ENCODE measurements around the gene NDUFB10. TPM values are rescaled to one million over a fixed set of nuclear protein-coding genes. Genes with fewer than 3 reads are reported as not detected.
"Not testable (repeated sequence)": the region's sequence is repeated elsewhere in the genome, so short reads cannot be mapped to it uniquely, and the experiment has no call there.

The NDUFB10 gene
- total RNA-seq (2014; rRNA removed; shearing (Covaris generic); ENCODE audit: low replicate concordance): 527 and 683 TPM in 2 replicates

DNA sequence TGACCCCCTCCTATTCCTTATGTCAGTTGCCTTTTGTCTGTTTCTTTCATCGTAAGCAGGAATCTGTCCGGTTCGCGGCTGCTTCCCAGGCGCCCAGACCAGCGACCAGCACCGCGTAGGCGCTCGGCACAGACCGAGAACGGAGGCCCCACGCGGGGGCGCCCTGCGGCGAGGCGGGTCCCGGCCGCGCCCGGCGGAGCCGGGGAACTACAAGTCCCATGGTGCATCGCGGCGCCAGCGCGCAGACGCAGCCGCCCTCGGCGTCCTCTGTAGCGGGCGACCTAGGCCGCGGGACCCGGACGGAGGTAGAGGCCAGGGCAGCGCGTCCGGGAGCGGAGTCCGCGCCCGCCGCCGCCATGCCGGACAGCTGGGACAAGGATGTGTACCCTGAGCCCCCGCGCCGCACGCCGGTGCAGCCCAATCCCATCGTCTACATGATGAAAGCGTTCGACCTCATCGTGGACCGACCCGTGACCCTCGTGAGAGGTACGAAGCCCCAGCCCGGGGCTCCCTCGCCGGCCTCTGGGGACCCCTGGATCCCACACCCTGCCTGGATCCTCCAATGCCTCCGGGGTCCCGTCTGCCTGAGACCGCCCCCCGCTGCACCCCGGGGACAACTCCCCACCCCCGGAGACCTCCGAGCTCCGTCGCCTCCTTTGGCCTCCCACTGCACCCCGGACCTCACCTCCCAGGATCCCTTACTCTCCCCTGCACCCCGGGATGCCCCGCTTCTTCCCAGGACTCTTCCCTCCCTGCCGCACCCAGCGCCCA, at the start of gene NDUFB10:
Gene NDUFB10 (plus strand): TSS at position 270 of the 771 bp plus-strand sequence. CDS start 87 bp downstream, at position 357.
- in situ Hi-C loops (cut with HindIII; ENCODE audit: low pct_unique_long_range_greater_than_20kb, low sequenced_read_pairs): loop anchor here (10.0 kb wide), 1 partner anchor 95 kb away; no protein-coding TSS in a partner anchor
- DNase-seq (ENCODE audit: low read depth): peak; percentile 86

DNA sequence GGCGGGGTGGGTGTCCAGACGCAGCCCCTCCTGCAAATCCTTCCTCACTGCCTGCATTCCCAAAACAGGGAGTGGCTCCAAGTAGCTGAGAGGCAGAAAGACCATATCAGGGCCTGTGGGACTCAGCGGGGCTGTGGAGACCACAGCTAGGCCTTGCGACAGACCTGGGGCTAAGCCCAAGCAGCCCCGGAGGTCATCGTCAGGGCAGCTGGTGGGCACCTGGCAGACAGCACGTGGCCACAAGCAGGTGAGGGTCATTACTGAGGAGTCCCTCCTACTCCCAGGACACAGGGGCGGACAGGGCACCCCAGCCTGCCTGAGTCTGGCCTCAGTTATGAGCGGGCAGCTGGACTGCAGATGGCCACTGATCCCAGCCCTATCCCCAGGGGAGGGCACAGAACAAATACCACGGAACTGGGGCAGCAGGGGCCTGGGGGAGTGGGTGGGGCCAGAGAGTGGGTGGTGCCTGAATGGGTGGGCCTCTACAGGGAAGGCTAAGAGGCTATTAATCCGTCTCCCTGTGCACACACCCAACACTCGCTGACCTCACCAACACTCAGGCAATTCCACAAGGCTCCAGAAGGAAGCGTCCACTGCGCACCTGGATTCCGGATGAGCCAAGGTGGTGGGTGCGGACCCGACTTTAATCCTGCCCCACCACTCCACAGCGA, 49.6 kb upstream of the NDUFB10 start:
- in situ Hi-C loops (cut with HindIII; ENCODE audit: low pct_unique_long_range_greater_than_20kb, low sequenced_read_pairs): no loop called here
- no peak for DNase-seq (ENCODE audit: low read depth)

DNA sequence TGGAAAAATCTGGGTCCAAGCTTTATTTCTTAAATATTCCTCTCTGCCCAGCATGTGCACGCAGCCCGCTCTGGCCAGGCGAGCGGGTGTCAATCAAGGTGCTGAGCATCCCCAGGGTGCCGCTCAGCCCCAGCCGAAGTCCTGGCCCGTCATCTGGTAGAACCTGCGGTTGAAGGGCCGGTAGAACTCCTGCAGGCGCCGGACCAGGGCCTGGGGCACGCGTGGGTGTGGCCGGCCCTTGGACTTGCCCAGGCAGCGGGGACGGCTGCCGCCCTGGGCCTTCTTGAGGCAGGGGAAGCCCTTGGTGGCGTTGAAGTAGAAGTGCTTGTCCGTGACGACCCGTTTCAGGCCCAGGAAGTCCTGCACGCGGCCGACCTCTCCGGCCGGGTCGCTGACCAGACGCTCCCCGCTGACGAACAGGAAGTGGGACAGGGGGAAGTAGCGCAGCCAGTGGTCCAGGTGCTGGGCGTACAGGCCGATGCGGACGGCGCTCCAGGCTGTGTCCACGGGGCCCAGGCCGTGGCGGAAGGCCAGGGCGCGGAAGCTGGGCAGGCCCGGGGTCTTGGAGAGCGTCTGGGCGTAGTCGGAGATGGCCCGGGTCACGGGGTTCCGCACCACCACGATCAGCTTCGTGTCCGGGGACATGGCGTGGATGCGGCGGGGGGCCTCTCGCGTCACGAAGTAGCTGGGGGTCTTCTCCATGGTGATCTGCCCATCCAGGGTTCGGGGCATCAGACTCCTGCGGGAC, 47.7 kb upstream of the NDUFB10 start:
- in situ Hi-C loops (cut with HindIII; ENCODE audit: low pct_unique_long_range_greater_than_20kb, low sequenced_read_pairs): no loop called here
- no peak for DNase-seq (ENCODE audit: low read depth)

DNA sequence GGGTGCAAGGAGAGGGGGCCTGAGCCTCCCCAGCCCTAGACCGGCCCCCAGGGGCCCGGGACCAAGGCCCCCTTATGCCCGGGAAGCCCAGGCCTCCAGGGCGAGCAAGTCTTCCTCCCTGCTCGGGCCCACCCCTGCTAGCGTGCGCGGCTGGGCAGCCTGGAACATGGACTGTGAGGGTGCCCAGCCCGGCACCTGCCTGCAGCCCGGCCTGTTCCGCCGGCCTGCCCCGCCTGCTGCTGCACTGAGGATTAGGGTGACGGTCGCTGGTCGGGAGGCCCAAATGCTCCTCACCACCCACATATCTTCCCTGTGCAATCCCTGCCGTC, 47.2 kb upstream of the NDUFB10 start:
- in situ Hi-C loops (cut with HindIII; ENCODE audit: low pct_unique_long_range_greater_than_20kb, low sequenced_read_pairs): no loop called here
- no peak for DNase-seq (ENCODE audit: low read depth)

DNA sequence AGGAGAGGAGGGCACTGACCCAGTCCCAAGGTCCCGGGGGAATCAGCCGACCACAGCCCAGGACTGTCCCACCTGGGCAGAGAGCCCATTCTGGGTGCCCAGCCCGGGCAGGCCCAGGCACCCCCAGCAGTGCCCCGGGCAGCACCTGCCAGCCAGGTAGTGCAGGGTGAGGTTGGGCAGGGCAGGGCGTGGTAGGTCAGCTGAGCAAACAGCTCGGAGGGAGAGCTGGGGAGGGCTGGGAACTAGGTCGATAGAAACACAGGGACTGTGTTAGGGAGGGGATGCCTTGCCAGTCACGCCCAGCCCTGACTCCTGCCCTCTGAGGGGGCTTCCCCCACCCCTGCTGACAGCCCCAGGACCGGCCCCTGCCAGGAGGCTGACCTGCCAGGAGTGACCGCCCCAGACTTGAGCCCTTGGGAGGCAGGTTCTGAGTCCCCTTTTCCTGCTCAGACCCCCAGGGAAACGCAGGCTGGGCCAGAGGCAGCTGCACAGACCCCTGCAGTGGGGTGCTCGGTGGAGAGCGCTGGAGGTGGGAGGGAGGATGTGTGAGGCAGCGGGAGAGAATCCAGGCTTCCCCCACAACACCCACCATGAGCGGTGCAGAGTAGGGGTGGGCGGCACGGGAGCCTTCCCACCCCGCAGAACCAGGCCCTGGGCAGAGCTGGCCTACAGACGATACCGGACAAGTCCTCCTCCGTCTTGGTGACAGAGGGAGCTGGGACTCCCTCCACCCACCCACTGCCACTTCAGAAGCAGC, 45.8 kb upstream of the NDUFB10 start:
- in situ Hi-C loops (cut with HindIII; ENCODE audit: low pct_unique_long_range_greater_than_20kb, low sequenced_read_pairs): no loop called here
- DNase-seq (ENCODE audit: low read depth): no peak

DNA sequence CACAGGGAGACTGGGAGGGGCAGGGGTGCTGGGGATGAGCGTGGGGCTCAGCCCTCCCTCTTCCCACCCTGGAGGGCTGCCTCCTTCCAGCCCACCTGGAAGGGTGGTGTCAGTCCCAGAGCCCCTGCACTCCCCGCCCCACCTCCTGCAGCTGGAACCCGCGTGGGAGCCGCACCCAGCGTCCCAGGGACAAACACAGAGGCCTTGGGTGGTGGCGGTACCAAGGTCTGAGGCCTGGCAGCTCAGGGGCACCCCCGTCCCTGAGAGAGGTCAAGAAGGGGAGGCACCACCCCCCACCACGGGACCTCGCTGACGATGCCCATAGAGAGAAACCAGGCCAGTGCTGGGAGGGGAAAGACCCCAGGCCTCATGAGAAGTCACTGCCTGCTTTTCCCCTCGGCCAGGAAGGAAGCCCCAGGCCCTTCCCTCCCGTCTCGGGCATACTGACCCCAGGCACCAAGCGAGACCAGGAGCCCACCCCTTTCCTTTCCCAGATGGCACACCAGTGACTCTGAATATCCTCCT, 45.2 kb upstream of the NDUFB10 start:
- in situ Hi-C loops (cut with HindIII; ENCODE audit: low pct_unique_long_range_greater_than_20kb, low sequenced_read_pairs): no loop called here
- DNase-seq (ENCODE audit: low read depth): no peak

DNA sequence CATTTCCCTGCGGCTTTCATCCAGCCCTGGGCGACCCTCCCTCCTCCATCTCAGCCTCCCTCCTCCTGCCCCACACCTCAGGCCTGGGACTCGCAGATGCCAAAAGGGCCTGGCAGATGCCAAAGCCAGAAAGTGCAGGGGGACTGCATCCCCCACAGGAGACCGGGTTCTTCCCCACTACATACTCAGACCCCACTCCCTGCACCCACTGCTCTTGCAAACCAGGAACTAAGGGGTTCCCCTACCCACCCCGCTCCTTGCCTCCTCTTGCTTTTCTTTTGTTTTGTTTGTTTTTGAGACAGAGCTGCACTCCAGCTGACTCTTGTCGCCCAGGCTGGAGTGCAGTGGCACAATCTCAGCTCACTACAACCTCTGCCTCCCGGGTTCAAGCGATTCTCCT, 44.4 kb upstream of the NDUFB10 start:
- no peak for DNase-seq (ENCODE audit: low read depth)
- in situ Hi-C loops (cut with HindIII; ENCODE audit: low pct_unique_long_range_greater_than_20kb, low sequenced_read_pairs): no loop called here

DNA sequence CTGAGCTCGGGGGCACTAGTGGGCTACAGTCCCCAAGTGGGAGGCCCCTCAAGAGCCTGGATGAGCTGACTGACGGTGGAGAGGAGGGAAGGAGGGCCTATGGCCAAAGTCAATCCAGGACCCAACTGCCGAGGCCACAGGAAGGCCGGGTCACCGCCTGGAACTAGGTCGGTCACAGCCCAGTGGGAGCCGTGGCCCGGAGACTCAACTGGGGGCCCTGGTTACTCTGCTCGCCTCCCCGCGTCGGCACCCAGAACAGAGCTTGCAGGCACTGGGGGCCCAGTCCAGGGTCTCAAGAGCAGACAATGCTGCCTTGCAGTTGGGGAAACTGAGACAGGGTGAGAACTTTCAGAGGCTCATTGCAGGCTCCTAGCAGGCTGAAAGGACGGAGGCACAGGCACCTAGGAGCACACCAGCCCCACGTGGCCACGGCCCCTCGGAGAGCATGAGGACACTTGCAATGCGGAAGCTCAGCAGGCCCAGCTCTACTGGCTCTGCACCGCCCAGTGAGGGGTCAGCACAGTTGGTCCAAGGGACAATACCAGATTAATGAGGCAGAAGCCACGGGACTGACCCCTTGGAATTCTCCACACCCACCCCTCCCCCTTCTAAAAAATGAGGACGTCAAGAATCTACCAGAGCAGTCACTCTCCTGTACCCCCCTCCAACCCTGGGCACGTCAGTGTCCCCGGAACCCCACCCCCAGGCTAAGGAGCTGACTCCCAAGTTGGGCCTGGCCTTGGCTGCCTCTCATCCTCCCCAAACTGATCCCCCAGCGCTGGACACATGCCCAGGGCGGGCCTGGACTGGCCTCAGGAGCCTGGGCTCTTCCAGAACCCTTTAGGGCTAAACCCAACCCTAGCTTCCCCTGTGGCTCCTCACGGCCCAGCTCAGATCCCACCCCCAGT, 43.4 kb upstream of the NDUFB10 start:
- no peak for DNase-seq (ENCODE audit: low read depth)
- in situ Hi-C loops (cut with HindIII; ENCODE audit: low pct_unique_long_range_greater_than_20kb, low sequenced_read_pairs): no loop called here

DNA sequence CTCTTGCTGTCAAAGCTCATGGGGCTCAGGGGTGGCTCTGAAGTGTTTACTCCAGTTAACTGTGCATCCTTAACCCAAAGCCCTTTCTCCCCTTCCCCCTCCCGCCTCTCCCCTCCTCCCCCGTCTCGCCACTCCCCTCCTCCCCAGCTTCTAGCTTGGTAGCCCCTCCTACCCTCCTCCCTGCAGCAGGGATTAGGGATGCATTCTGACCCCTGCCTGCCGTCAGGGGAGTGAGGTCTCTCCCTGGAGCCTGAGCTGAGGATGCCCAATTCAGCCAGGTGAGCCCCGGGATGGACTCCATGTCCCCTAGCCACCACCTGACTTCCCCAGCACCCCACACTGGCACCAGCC, 42.7 kb upstream of the NDUFB10 start:
- in situ Hi-C loops (cut with HindIII; ENCODE audit: low pct_unique_long_range_greater_than_20kb, low sequenced_read_pairs): no loop called here
- DNase-seq (ENCODE audit: low read depth): no peak

DNA sequence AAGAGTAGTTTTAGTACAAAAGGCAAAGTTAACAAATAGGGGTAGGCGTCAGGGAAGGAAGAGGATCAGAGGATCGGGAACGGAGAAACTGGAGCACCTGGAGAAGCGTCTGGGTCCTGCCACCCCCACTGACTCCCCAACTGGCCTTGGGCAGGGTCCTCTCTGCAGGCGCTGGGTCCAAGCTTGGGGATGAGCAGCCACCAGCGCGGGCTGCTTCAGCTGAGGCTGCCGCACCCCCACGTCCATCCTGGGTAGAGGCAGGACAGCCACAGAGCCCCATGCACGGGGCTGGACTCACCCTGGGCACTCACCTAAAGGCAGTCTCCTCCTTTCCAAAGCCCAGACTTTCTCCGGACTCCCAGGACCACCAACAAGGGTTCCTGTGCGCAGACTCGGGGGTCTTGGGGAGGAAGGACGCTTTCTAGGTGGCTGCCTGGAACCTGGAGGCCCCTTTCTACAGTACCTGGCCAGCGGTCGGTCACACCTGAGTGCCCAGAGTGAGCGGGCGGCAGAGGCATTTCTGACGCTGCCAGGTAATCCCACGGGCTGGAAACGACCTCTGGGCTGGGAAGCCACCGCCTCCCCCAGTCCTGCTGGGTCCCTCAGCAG, 42.2 kb upstream of the NDUFB10 start:
- no peak for DNase-seq (ENCODE audit: low read depth)
- in situ Hi-C loops (cut with HindIII; ENCODE audit: low pct_unique_long_range_greater_than_20kb, low sequenced_read_pairs): no loop called here

DNA sequence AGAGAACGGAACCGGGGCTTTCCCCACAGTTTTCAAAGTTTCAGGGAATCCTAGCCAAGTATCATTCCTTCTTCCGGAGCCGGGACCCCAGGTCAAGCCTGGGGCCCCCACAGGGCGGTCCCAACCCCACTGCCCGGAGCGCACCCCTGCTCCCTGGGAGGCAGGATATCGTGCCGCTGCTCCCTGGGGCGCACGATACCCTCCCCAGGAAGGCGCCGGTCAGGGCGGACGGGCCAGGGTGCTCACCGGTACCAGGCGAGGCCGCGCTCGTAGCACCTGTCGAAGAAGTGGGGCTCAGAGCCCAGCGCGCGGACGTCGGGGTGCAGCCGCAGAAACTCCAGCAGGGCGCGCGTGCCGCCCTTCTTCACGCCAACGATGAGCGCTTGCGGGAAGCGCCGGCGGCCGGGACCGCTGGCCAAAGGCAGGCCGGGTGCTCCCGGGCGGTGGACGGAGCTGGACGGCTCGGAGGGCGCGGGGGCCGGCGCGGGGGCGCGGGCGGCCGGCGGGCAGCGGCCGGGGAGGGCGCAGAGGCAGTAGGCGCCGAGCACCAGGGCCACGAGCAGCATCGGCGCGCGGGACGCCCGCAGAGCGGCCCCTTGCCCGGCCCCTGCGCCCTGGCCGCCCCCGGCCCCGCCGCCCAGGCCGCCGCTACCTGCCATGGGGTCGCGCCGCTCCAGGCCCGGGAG, 41.5 kb upstream of the NDUFB10 start:
- in situ Hi-C loops (cut with HindIII; ENCODE audit: low pct_unique_long_range_greater_than_20kb, low sequenced_read_pairs): no loop called here
- no peak for DNase-seq (ENCODE audit: low read depth)

DNA sequence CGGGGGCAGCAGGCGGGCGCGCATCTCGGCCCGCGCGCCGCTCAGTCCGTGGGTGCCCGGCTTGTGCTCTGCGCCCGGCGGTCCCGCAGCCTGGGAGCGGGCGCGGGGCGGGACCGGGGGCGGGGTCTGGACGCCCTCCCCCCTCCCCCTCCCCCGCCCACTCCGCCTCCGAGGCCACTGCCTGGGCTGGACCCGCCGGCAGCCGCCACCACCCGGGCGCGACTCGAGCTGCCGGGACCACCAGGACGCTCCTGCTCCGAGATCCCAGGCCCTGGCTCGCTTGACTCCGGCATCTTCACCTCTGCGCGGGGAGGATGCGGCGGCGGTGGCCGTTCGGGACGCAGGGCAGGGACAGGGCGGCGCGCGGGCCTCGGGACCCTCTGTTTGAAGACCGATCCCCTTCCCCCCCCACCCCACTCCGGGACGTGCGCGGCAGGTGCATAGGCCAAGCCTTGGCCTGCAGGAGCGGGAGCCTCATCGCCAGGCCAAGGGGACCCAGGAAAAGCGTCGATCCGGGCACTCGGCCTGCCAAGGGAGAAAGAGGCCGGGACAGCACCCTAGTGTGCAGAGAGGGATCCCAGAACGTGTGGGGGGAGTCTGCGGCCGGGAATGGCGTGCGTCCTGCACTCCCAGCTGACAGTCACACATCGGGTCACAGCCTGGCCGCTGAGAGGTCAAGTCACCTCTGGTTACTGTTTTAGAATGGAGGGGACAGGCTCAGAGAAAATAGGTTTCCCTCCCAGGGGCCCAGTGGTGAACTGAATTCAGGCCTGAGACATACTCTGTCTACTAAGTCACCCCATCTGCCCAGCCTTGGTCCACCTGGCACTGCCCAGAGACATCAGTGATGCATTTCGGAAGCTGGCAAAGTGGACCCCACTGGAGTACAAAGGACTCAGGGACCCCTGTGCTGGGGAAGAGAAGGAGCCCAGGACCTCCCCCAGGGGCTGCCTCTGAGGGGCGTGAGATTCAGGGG, 40.7 kb upstream of the NDUFB10 start, which contains the start of gene HS3ST6:
Gene HS3ST6 (minus strand): TSS at position 65 of the 976 bp plus-strand sequence. CDS start 92 bp downstream, outside the sequence.
- DNase-seq (ENCODE audit: low read depth): no peak
- in situ Hi-C loops (cut with HindIII; ENCODE audit: low pct_unique_long_range_greater_than_20kb, low sequenced_read_pairs): no loop called here

DNA sequence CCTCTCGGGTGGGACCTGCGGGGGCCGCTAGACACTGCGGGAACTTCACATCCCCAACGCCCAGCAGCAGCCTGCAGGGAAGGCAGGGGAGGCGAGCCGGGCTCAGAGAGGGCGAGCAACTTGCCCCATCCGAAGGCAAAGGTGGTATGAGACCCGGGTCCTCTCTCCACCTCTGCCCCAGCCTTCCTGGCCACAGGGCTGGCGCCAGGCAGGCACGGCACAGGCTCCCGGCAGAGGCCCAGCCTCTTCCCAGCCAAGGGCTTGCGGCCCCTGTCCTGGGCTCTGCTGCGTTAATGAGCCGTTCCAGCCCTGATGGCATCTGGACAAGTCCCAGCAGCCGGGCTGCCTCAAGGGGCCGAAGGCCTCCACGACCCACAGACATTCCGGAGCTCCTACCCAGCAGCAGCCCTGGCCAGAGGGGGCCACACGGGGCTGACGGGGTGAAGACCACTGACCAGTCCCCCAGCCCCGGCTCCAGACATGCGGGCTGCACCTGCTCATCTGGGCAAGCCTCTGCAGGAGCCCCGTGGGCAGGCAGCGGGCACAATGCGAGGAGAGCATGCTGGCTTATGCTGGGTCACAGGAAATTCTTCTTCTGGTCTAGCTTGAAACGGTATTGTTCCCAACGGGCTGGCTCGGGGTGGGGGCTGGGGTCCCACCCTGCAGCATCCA, 39.9 kb upstream of the NDUFB10 start:
- DNase-seq (ENCODE audit: low read depth): no peak
- in situ Hi-C loops (cut with HindIII; ENCODE audit: low pct_unique_long_range_greater_than_20kb, low sequenced_read_pairs): no loop called here

DNA sequence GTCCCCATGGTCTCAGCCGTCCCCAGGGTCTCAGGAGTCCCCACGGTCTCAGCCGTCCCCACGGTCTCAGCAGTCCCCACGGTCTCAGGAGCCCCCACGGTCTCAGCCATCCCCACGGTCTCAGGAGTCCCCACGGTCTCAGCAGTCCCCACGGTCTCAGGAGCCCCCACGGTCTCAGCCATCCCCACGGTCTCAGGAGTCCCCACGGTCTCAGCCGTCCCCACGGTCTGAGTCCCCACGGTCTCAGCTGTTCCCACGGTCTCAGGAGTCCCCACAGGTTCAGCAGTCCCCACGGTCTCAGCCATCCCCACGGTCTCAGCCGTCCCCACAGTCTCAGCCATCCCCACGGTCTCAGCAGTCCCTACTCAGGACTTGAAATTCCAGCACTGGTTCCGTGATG, 39.2 kb upstream of the NDUFB10 start:
- DNase-seq (ENCODE audit: low read depth); in situ Hi-C loops (cut with HindIII; ENCODE audit: low pct_unique_long_range_greater_than_20kb, low sequenced_read_pairs): not testable (repeated sequence)

DNA sequence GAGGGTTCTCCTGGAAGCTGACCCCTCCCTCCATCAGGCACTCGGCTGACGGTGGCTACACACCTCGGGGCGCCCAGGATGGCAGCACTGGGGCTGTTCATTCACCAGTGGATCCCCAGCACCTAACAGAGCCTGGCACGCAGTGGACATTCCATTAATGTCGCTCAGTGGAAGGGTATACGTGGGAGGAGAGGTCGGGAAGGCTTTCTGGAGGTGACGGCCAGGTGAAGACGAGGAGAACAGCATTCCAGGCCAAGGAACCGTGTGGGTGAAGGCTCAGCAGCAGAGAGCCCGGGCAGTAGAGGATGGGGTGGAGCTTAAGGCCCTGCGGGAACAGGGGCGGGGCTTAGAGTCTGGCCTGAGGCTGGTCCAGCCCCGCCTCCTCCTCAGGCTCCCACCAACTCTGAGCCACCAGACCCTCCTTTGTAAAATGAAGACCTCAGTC, 38.6 kb upstream of the NDUFB10 start:
- in situ Hi-C loops (cut with HindIII; ENCODE audit: low pct_unique_long_range_greater_than_20kb, low sequenced_read_pairs): no loop called here
- peak; percentile 52 for DNase-seq (ENCODE audit: low read depth)
